Measurements from ENCODE around the gene TPM4.

GRCh38 chr19:16077984-16078758 lies 1.9 kb downstream of the TPM4 start:
- TF ChIP-seq LEF1 (IDR thresholded peaks at IDR 0.05; ENCODE audit: borderline replicate concordance): no peak
- no peak for TF ChIP-seq FOXK2 (IDR thresholded peaks at IDR 0.05)
- no peak for TF ChIP-seq FOXA1 (IDR thresholded peaks at IDR 0.05)
- TF ChIP-seq FOXM1 (IDR thresholded peaks at IDR 0.05; ENCODE audit: borderline replicate concordance): no peak
- no peak for TF ChIP-seq ZNF384 (IDR thresholded peaks at IDR 0.05)
- no peak for TF ChIP-seq SUZ12 (IDR thresholded peaks at IDR 0.05)
- TF ChIP-seq HDGF (IDR thresholded peaks at IDR 0.05; ENCODE audit: borderline replicate concordance): no peak
- no peak for TF ChIP-seq SP1 (IDR thresholded peaks at IDR 0.05)
- TF ChIP-seq L3MBTL2 (conservative IDR thresholded peaks at IDR 0.05): no peak
- no peak for TF ChIP-seq NFRKB (IDR thresholded peaks at IDR 0.05)
- TF ChIP-seq PKNOX1 (IDR thresholded peaks at IDR 0.05): no peak
- TF ChIP-seq ARNT (IDR thresholded peaks at IDR 0.05): no peak

Measured in HEK293T (cell line).